IMR-90 (cell line): ENCODE measurements around the gene PLCD1. TPM values are rescaled to one million over a fixed set of nuclear protein-coding genes. Genes with fewer than 3 reads are reported as not detected.

ENCODE experiments used
- ATAC-seq: fragments of 200-7000 bp; cut with Tn5 transposase; 2 replicates; pipeline ENCODE4 v1.9.1; 2020; ENCODE audit warnings: low read depth, mild to moderate bottlenecking, moderate library complexity
- BruUV-seq: library from RNA; stranded (reverse); fragments of 400-500 nt; replicated peaks from 2 replicates; lab custom pipeline; 2021; lab: Mats Ljungman, UMichigan
- CTCF ChIA-PET: fragments of 300-600 bp; formaldehyde crosslinking; extraction: SDS; loops from one replicate; lab custom pipeline; 2021; ENCODE audit warnings: antibody characterized with exemption; lab: Yijun Ruan, JAX
- POLR2A ChIA-PET: fragments of 300-600 bp; sonication (Branson Sonifier 250); formaldehyde crosslinking; loops from one replicate; lab custom pipeline; 2022; ENCODE audit warnings: antibody characterized with exemption; ENCODE audit not compliant: unreplicated experiment; lab: Charles Lee
- DNase-seq: peaks from one replicate; pipeline ENCODE4 v3.0.0; 2013
- H2AFZ ChIP-seq: replicated peaks from 2 replicates; pipeline ENCODE3; 2013; ENCODE audit warnings: low read length, mild to moderate bottlenecking; ENCODE audit not compliant: poor library complexity
- H2AK5ac ChIP-seq: 2 replicates; pipeline ENCODE4 v1.6.1; 2013; ENCODE audit warnings: low read depth, low read length, inconsistent platforms
- H2AK9ac ChIP-seq: replicated peaks from 2 replicates; pipeline ENCODE3; 2013; ENCODE audit warnings: mild to moderate bottlenecking, low read depth, low read length, moderate library complexity; ENCODE audit not compliant: poor library complexity
- H2BK120ac ChIP-seq: 2 replicates; pipeline ENCODE4 v1.6.1; 2013; ENCODE audit warnings: low read depth, low read length, inconsistent platforms
- H2BK15ac ChIP-seq: 3 replicates; pipeline ENCODE4 v1.6.1; 2013; ENCODE audit warnings: low read depth, low read length, inconsistent platforms
- H2BK20ac ChIP-seq: 2 replicates; pipeline ENCODE4 v1.6.1; 2013; ENCODE audit warnings: low read depth, mild to moderate bottlenecking, inconsistent platforms, low read length, moderate library complexity
- H2BK5ac ChIP-seq: 2 replicates; pipeline ENCODE4 v1.6.1; 2013; ENCODE audit warnings: mild to moderate bottlenecking, low read depth, low read length, inconsistent platforms; ENCODE audit not compliant: poor library complexity, severe bottlenecking
- H3K14ac ChIP-seq: replicated peaks from 2 replicates; pipeline ENCODE4 v1.6.1; 2013; ENCODE audit warnings: low read depth, low read length, inconsistent platforms
- H3K18ac ChIP-seq: 2 replicates; pipeline ENCODE4 v1.6.1; 2013; ENCODE audit warnings: low read depth, low read length, control low read depth
- H3K23ac ChIP-seq: 2 replicates; pipeline ENCODE4 v1.6.1; 2013; ENCODE audit warnings: low read depth, low read length, inconsistent platforms
- H3K27ac ChIP-seq: 2 replicates; pipeline ENCODE4 v1.5.1; 2013; ENCODE audit warnings: mild to moderate bottlenecking, control low read depth, low read length; ENCODE audit not compliant: insufficient read depth
- H3K27me3 ChIP-seq: 2 replicates; pipeline ENCODE4 v1.6.1; 2013; ENCODE audit warnings: low read length; ENCODE audit not compliant: control insufficient read depth, insufficient read depth
- H3K36me3 ChIP-seq: 2 replicates; pipeline ENCODE4 v1.6.1; 2013; ENCODE audit warnings: low read length, mixed read lengths; ENCODE audit not compliant: control insufficient read depth, insufficient read depth
- H3K4ac ChIP-seq: 2 replicates; pipeline ENCODE4 v1.6.1; 2013; ENCODE audit warnings: low read depth, low read length, inconsistent platforms
- H3K4me1 ChIP-seq: 2 replicates; pipeline ENCODE4 v1.6.1; 2013; ENCODE audit warnings: low read length, mixed read lengths; ENCODE audit not compliant: control insufficient read depth, insufficient read depth
- H3K4me2 ChIP-seq: 2 replicates; pipeline ENCODE4 v1.6.1; 2013; ENCODE audit warnings: low read depth, mild to moderate bottlenecking, control low read depth, low read length, moderate library complexity
- H3K4me3 ChIP-seq: 2 replicates; pipeline ENCODE4 v1.5.1; 2013; ENCODE audit warnings: low read depth, mild to moderate bottlenecking, control low read depth, low read length, moderate library complexity; ENCODE audit not compliant: insufficient read depth
- H3K56ac ChIP-seq: 2 replicates; pipeline ENCODE4 v1.6.1; 2013; ENCODE audit warnings: low read length, inconsistent platforms; ENCODE audit not compliant: insufficient read depth; ENCODE audit errors: extremely low read depth
- H3K79me1 ChIP-seq, 2 experiments: 2 replicates each; pipeline ENCODE4 v1.6.1; 2013; ENCODE audit warnings: low read length in 2 of 2, inconsistent platforms in 1 of 2, low read depth in 1 of 2
- H3K9ac ChIP-seq: 2 replicates; pipeline ENCODE4 v1.6.1; 2013; ENCODE audit warnings: low read depth, low read length, control low read depth
- H3K9me1 ChIP-seq: 2 replicates; pipeline ENCODE4 v1.6.1; 2013; ENCODE audit warnings: low read length, inconsistent platforms; ENCODE audit not compliant: insufficient read depth
- H3K9me3 ChIP-seq: 2 replicates; pipeline ENCODE4 v1.6.1; 2013; ENCODE audit warnings: low read length; ENCODE audit not compliant: control insufficient read depth, insufficient read depth
- H4K20me1 ChIP-seq: 2 replicates; pipeline ENCODE4 v1.6.1; 2013; ENCODE audit warnings: low read length, inconsistent platforms; ENCODE audit not compliant: insufficient read depth
- H4K5ac ChIP-seq: 2 replicates; pipeline ENCODE4 v1.6.1; 2013; ENCODE audit warnings: mild to moderate bottlenecking, low read depth, low read length, control low read depth
- H4K8ac ChIP-seq, 2 experiments: 2 replicates each; pipeline ENCODE4 v1.6.1; 2013; ENCODE audit warnings: low read depth in 2 of 2, low read length in 2 of 2, control low read depth in 1 of 2, inconsistent platforms in 1 of 2
- H4K91ac ChIP-seq: 2 replicates; pipeline ENCODE4 v1.6.1; 2013; ENCODE audit warnings: low read depth, low read length, inconsistent platforms; ENCODE audit not compliant: insufficient read depth
- BHLHE40 ChIP-seq: fragments of 150-350 bp; IDR thresholded peaks from 2 replicates; pipeline ENCODE4 v1.6.1; 2016; ENCODE audit warnings: mild to moderate bottlenecking, low read depth, low read length
- CEBPB ChIP-seq: IDR thresholded peaks from 2 replicates; pipeline ENCODE4 v1.6.1; 2012; ENCODE audit warnings: low read depth, low read length, improper control_type of control experiment
- CHD1 ChIP-seq: IDR thresholded peaks from 2 replicates; pipeline ENCODE4 v1.6.1; 2012; ENCODE audit warnings: low read depth, low read length, improper control_type of control experiment
- CTCF ChIP-seq: conservative IDR thresholded peaks from 2 replicates; pipeline ENCODE4 v1.5.1; 2012; ENCODE audit warnings: mild to moderate bottlenecking, low read depth, low read length, improper control_type of control experiment
- ELK1 ChIP-seq: fragments of 150-350 bp; IDR thresholded peaks from 2 replicates; pipeline ENCODE4 v1.6.1; 2016; ENCODE audit warnings: low read depth, mild to moderate bottlenecking, low read length, moderate library complexity, borderline replicate concordance
- FOS ChIP-seq: fragments of 150-350 bp; IDR thresholded peaks from 2 replicates; pipeline ENCODE4 v1.6.1; 2016; ENCODE audit warnings: low read depth, low read length
- MAFK ChIP-seq: IDR thresholded peaks from 2 replicates; pipeline ENCODE4 v1.6.1; 2012; ENCODE audit warnings: low read depth, low read length, improper control_type of control experiment
- MAZ ChIP-seq: IDR thresholded peaks from 2 replicates; pipeline ENCODE4 v1.6.1; 2012; ENCODE audit warnings: low read depth, mild to moderate bottlenecking, low read length, improper control_type of control experiment, moderate library complexity, borderline replicate concordance
- MXI1 ChIP-seq: IDR thresholded peaks from 2 replicates; pipeline ENCODE4 v1.6.1; 2012; ENCODE audit warnings: low read depth, mild to moderate bottlenecking, low read length, moderate library complexity, borderline replicate concordance
- NFE2L2 ChIP-seq: fragments of 150-350 bp; IDR thresholded peaks from 2 replicates; pipeline ENCODE4 v1.6.1; 2016; ENCODE audit warnings: low read depth, mild to moderate bottlenecking, low read length
- POLR2A ChIP-seq: IDR thresholded peaks from 2 replicates; pipeline ENCODE4 v1.6.1; 2012; ENCODE audit warnings: mild to moderate bottlenecking, low read depth, low read length
- RAD21 ChIP-seq: IDR thresholded peaks from 2 replicates; pipeline ENCODE4 v1.6.1; 2012; ENCODE audit warnings: low read length, improper control_type of control experiment
- SMC3 ChIP-seq: fragments of 150-350 bp; IDR thresholded peaks from 2 replicates; pipeline ENCODE4 v1.6.1; 2016; ENCODE audit warnings: low read depth, mild to moderate bottlenecking, antibody characterized with exemption, low read length, moderate library complexity
- USF2 ChIP-seq: fragments of 150-350 bp; IDR thresholded peaks from 2 replicates; pipeline ENCODE4 v1.6.1; 2017; ENCODE audit warnings: mild to moderate bottlenecking, antibody characterized with exemption, low read length, low read depth
- WGBS, 2 experiments: methylation state at CpG; one replicate each; pipeline versions ENCODE4 v1.1.5 to v1.1.7; 2013; ENCODE audit warnings: missing lambda C conversion rate in 2 of 2; ENCODE audit not compliant: insufficient read length in 1 of 2; ENCODE audit errors: extremely low coverage in 2 of 2; 5-methylcytosine and 5-hydroxymethylcytosine counted together
- dilution Hi-C: fragments of 300-500 bp; cut with HindIII; formaldehyde crosslinking; loops from one replicate; pipeline ENCODE4 v1.14.3; 2018; ENCODE audit warnings: low sequenced_read_pairs; ENCODE audit not compliant: unreplicated experiment
- in situ Hi-C: fragments of 300-500 bp; cut with MboI; formaldehyde crosslinking; loops from 3 replicates; pipeline ENCODE4 v1.14.3; 2019; ENCODE audit warnings: low sequenced_read_pairs, inconsistent platforms, mixed read lengths
- intact Hi-C: fragments of 100-400 bp; cut with micrococcal nuclease; formaldehyde crosslinking; loops from 2 replicates; pipeline ENCODE4 v1.10.0; 2022
- polyA plus RNA-seq, 3 experiments: library from polyadenylated mRNA; depleted of rRNA; stranded (reverse); fragments of >200 nt; gene quantifications; 2 replicates each; pipeline ENCODE4 v1.2.3, GENCODE V29; 2012; ENCODE audit warnings: low replicate concordance in 1 of 3
- total RNA-seq: library from RNA; depleted of rRNA; stranded (reverse); fragments of >200 nt; gene quantifications from 2 replicates; pipeline ENCODE4 v1.2.3, GENCODE V29; 2012

The PLCD1 gene
- total and polyA plus RNA-seq, 2 of the 4 experiments (the other 2 are of a cell fraction), result 14.9 to 16.3 TPM

GRCh38 chr3:37986479-37987314, 42.7 kb downstream of the PLCD1 start:
- no peak overlapping the region for H3K23ac ChIP-seq
- no peak overlapping the region for H3K14ac ChIP-seq
- H3K4ac ChIP-seq, result no peak overlapping the region
- no peaks in the 10 kb centered on the region for H4K20me1 ChIP-seq
- no peak overlapping the region for H2BK5ac ChIP-seq
- dilution Hi-C loops (no loop called here), intact Hi-C loops (no loop called here), in situ Hi-C loops (no loop called here)
- H3K27ac ChIP-seq, result no peak overlapping the region
- ATAC-seq (no peak), DNase-seq (no peak)
- BruUV-seq, result no TSS peak
- no peaks in the 10 kb centered on the region for H3K4me1 ChIP-seq
- no peak overlapping the region for H3K4me2 ChIP-seq
- H3K4me3 ChIP-seq, result no peak overlapping the region
- TF ChIP-seq RAD21 (no peak), ELK1 (no peak), CEBPB (no peak), POLR2A (no peak), NFE2L2 (no peak), FOS (no peak), MXI1 (no peak), BHLHE40 (no peak), CTCF (no peak), MAZ (no peak), CHD1 (no peak), MAFK (no peak), SMC3 (no peak), USF2 (no peak)
- H2BK20ac ChIP-seq, result no peak overlapping the region
- peaks cover 10% of the 10 kb centered on the region for H3K36me3 ChIP-seq
- no peak overlapping the region for H2AK9ac ChIP-seq
- peaks cover 7% of the 10 kb centered on the region; the same call in 1 of the 2 replicates for H3K9me1 ChIP-seq
- no peaks in the 10 kb centered on the region for H3K9me3 ChIP-seq
- ChIA-PET POLR2A (no interaction called here), CTCF (interaction anchor here (1.1 to 1.7 kb wide), 2 partner anchors 12 to 17 kb away, joined by 3 to 6 read pairs; no protein-coding TSS in a partner anchor)
- no peak overlapping the region for H2BK15ac ChIP-seq
- no peak overlapping the region for H3K56ac ChIP-seq
- H2BK120ac ChIP-seq, result no peak overlapping the region
- H4K8ac ChIP-seq, result no peak overlapping the region
- no peaks in the 10 kb centered on the region for H3K79me1 ChIP-seq
- no peak overlapping the region for H4K5ac ChIP-seq
- no CpG with 5 or more reads among the region's 12 CpGs for WGBS, 2 experiments
- no peak overlapping the region for H3K9ac ChIP-seq
- H2AFZ ChIP-seq, result no peak overlapping the region
- H3K18ac ChIP-seq, result no peak overlapping the region
- H2AK5ac ChIP-seq, result no peak overlapping the region
- no peaks in the 10 kb centered on the region; the same call in 1 of the 2 replicates for H3K27me3 ChIP-seq
- H4K91ac ChIP-seq, result no peak overlapping the region
